Measurements from ENCODE around the gene MAML1.
"Not testable (repeated sequence)": the region's sequence is repeated elsewhere in the genome, so short reads cannot be mapped to it uniquely, and the experiment has no call there.

The MAML1 gene

GRCh38 chr5:179732918-179733771 is 523 bp downstream of the MAML1 start:
- in situ Hi-C loops (cut with MboI; ENCODE audit: low sequenced_read_pairs), result no loop called here

- in situ Hi-C loops (cut with MboI; ENCODE audit: low sequenced_read_pairs), result no loop called here
Observed at GRCh38 chr5:179733772-179734126, 1.1 kb downstream of the MAML1 start.

- in situ Hi-C loops (cut with MboI; ENCODE audit: low sequenced_read_pairs), result no loop called here
Observed at GRCh38 chr5:179734536-179735164, 2.0 kb downstream of the MAML1 start.

GRCh38 chr5:179738742-179739141 is 6.1 kb downstream of the MAML1 start:
- in situ Hi-C loops (cut with MboI; ENCODE audit: low sequenced_read_pairs), result no loop called here

- in situ Hi-C loops (cut with MboI; ENCODE audit: low sequenced_read_pairs), result not testable (repeated sequence)
Observed at GRCh38 chr5:179744106-179744505, 11.5 kb downstream of the MAML1 start.

- in situ Hi-C loops (cut with MboI; ENCODE audit: low sequenced_read_pairs), result no loop called here
Observed at GRCh38 chr5:179746872-179747271, 14.2 kb downstream of the MAML1 start.

GRCh38 chr5:179747811-179748210 is 15.2 kb downstream of the MAML1 start:
- in situ Hi-C loops (cut with MboI; ENCODE audit: low sequenced_read_pairs), result no loop called here

- in situ Hi-C loops (cut with MboI; ENCODE audit: low sequenced_read_pairs), result no loop called here
Observed at GRCh38 chr5:179749857-179750508, 17.4 kb downstream of the MAML1 start.

- in situ Hi-C loops (cut with MboI; ENCODE audit: low sequenced_read_pairs), result no loop called here
Observed at GRCh38 chr5:179753971-179754370, 21.3 kb downstream of the MAML1 start.

- in situ Hi-C loops (cut with MboI; ENCODE audit: low sequenced_read_pairs), result no loop called here
Observed at GRCh38 chr5:179755022-179755421, 22.4 kb downstream of the MAML1 start.

- in situ Hi-C loops (cut with MboI; ENCODE audit: low sequenced_read_pairs), result no loop called here
Observed at GRCh38 chr5:179758955-179759354, 26.3 kb downstream of the MAML1 start.

- in situ Hi-C loops (cut with MboI; ENCODE audit: low sequenced_read_pairs), result loop anchor here (5.0 kb wide), 1 partner anchor 37 kb away; no protein-coding TSS in a partner anchor
Observed at GRCh38 chr5:179759581-179760551, 27.2 kb downstream of the MAML1 start.

GRCh38 chr5:179762079-179762780 is 29.6 kb downstream of the MAML1 start:
- in situ Hi-C loops (cut with MboI; ENCODE audit: low sequenced_read_pairs), result loop anchor here (5.0 kb wide), 1 partner anchor 35 kb away; no protein-coding TSS in a partner anchor

GRCh38 chr5:179762781-179763176 is 30.2 kb downstream of the MAML1 start:
- in situ Hi-C loops (cut with MboI; ENCODE audit: low sequenced_read_pairs), result loop anchor here (5.0 kb wide), 1 partner anchor 35 kb away; no protein-coding TSS in a partner anchor

- in situ Hi-C loops (cut with MboI; ENCODE audit: low sequenced_read_pairs), result loop anchor here (5.0 kb wide), 1 partner anchor 34 kb away; no protein-coding TSS in a partner anchor
Observed at GRCh38 chr5:179763215-179763945, 30.8 kb downstream of the MAML1 start.

- in situ Hi-C loops (cut with MboI; ENCODE audit: low sequenced_read_pairs), result loop anchor here (5.0 kb wide), 1 partner anchor 33 kb away; no protein-coding TSS in a partner anchor
Observed at GRCh38 chr5:179764056-179764455, 31.4 kb downstream of the MAML1 start.

- in situ Hi-C loops (cut with MboI; ENCODE audit: low sequenced_read_pairs), result no loop called here
Observed at GRCh38 chr5:179765400-179765799, 32.8 kb downstream of the MAML1 start.

GRCh38 chr5:179766021-179766725 is 33.6 kb downstream of the MAML1 start:
- in situ Hi-C loops (cut with MboI; ENCODE audit: low sequenced_read_pairs), result no loop called here
